ENCODE results near the gene FLT3.

FLT3 gene

DNA sequence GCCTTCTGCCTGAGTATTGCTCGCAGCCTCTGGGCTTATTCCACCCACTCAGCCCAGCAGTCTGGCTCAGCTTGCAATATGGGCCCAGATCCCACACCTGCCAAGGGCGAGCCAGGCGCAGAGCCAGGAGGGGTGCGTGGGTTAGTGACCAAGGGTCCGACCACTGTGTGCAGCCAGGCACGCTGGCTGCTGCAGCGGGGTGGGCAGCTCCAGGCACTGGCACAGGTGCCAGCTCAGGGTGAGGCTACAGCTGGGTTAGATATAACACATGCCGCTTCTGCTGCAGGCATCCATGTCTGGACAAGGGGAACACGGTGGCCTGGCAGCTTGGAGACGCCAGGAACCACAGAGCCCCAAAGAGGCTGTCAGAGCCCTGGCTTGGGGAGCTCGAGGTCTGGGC lies 99.3 kb downstream of the FLT3 start:
- no peak for DNase-seq

- no peak for DNase-seq
Observed at GRCh38 chr13:28000567-28000966, 99.8 kb downstream of the FLT3 start.

- DNase-seq = no peak
Observed at GRCh38 chr13:27997904-27998522, 102.4 kb downstream of the FLT3 start.

DNA sequence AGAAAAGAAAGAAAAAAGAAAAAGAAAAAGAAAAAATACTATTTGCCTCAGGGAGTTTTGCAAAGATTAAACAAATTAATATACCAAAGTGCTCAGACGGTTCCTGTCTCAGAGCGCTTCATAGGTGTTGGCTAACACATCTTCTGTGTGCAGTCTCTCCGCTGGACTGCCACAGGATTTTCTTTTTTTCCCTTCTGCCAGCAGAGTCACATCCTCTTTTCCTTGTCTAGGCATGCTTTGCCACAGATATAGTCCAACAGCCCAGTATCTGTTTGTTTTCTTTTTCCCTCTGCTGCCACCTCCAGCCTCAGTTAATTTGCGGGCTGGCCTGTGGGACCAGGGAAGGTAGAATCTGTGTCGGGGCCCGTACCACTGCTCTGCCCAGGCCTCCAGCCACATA lies 108.5 kb downstream of the FLT3 start:
- DNase-seq = no peak

- no peak for DNase-seq
Observed at GRCh38 chr13:27988520-27988919, 111.9 kb downstream of the FLT3 start, which contains the start of gene URAD. URAD (minus strand) TSS chr13:27988693; CDS start chr13:27988637, 56 bp downstream.

GRCh38 chr13:27985600-27985999 lies 114.8 kb downstream of the FLT3 start:
- DNase-seq = no peak

GRCh38 chr13:27982361-27982760 lies 118.0 kb downstream of the FLT3 start:
- no peak for DNase-seq

DNA sequence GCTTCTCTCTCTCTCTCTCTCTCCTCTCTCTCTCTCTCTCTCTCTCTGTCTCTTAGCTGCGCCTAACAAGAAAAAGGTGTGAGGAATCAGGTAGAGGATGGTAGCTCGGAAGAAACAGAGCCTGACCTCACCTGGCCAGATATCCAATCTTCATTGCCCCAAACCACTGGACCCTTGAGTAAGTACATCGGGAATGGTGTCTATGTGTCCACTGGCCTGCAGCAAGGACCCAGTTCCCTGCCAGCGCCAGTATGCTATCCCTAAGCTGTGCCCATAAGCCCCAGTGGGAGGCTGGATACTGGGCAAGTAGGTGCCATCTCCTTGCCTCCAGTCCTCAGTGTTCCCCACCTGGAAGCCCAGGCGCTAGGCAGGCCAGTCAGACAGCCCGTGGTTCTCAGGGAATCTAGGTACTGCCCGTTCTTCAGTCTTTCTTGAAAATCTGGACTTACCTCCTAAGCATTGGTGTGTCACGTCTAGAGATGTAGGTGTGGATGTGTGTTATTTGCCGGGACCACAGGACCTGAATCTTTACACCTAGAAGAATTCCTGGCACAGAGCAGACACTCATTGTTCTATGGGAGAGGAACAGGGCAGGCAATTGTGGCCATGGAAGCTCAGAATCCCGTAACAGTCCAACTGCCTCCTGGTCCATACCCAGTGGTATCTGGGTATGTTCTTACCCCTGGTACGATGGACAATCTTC lies 119.2 kb downstream of the FLT3 start:
- DNase-seq = no peak

DNA sequence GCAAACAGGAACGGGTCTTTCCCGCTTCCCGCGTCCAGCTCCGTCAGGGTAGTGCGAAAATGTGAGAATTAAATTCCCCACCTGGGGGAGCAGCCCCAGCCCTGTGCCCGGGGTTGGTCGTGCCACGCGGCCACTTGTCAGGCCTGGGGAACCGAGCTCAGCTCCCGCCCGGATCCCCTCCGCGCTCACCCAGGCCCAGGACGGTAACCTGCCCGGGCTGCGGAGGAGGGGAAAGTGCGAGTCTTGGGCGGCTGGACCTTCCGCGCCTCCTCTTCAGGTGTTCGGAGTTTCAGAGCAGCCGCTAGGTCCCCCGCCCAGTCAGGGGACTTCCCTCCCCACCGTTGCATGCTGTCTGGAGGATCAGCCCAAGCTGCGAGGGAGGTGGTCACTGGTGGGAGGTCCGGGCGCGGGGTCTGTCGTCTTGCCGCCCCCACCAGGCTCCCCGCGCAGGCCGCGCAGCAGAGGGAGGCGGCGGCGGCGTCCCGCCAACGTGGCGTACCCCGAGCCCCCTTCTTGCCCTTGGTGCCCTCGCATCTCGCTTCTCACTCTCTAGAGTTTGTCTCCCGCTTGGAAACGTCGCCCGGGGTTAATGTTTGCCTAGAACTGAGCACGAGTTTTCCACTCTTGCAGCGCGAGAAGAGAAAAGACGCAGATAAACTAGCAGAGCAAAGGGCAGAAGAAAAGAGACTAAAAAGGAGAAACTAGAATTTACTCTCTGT lies 119.9 kb downstream of the FLT3 start:
- no peak for DNase-seq

- no peak for DNase-seq
Observed at GRCh38 chr13:27979765-27980279, 120.6 kb downstream of the FLT3 start.

DNA sequence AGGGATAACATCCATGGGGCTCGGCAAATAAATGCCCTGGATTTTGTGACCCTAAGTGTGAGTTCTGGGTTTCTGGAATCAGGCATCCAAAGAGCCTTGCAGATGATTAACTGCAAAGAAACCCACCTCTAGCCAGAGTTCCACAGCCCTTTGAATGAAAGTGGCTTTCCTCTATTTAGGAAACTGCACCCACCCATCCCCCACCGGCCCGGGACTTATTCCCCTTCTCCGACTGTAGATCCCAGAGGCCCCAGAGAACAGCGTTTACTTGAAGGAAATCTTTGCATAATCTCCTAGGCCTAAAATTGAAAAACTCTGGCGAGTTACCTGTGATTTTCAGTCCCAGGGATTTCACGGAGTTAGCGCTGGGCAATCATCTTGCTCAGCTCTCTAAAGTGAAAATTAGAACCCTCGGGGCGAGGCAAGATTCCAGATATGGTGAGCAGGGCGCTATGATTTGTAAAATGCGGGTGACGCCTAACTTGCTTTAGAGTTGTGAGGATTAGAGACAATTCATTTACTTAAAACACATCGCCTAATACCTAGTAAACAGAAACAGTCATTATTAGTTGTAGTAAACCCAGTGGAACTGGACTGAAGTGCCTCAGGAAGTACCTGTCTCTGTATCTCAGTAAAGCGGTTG lies 121.3 kb downstream of the FLT3 start:
- DNase-seq = no peak

GRCh38 chr13:27978301-27978968 lies 121.9 kb downstream of the FLT3 start:
- no peak for DNase-seq

GRCh38 chr13:27977476-27978300 lies 122.7 kb downstream of the FLT3 start:
- DNase-seq = no peak

GRCh38 chr13:27976362-27977091 lies 123.8 kb downstream of the FLT3 start:
- DNase-seq = no peak

GRCh38 chr13:27975564-27976361 lies 124.6 kb downstream of the FLT3 start:
- no peak for DNase-seq

DNA sequence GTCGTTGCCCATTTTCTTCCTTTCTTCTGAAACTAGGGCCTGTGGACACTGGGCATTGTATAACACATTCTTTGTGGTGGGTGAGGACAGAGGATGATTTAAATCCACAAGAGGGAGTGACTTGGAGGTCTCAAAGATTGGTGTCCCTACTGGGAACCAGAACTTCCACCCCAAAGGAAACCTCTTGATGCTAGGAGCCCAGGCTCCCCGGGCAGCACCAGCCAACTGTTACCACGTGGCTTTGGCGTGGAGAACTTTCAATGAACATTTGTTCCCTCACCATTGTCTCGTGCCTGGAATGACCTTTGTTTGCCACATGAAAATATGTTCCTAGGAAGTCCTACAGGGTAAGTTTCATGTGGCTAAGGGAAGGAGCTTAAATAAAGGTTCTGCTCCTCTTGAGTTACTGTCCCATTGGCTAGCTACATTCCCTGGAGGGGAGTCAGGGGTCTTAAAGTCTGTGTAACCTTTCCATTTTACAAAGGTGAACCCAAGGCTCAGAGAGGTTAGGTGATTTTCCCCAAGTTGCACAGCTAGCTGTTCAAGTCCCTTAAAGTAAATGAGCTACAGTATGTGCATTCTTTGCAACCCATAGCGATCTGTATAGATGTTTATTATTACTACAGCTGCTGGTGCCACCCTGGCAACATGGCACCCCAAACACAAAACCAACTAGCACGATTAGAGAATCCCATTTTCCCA lies 126.3 kb downstream of the FLT3 start:
- DNase-seq = no peak

GRCh38 chr13:27973291-27973690 lies 127.1 kb downstream of the FLT3 start:
- DNase-seq = no peak

GRCh38 chr13:27972478-27972820 lies 127.9 kb downstream of the FLT3 start:
- DNase-seq = no peak

DNA sequence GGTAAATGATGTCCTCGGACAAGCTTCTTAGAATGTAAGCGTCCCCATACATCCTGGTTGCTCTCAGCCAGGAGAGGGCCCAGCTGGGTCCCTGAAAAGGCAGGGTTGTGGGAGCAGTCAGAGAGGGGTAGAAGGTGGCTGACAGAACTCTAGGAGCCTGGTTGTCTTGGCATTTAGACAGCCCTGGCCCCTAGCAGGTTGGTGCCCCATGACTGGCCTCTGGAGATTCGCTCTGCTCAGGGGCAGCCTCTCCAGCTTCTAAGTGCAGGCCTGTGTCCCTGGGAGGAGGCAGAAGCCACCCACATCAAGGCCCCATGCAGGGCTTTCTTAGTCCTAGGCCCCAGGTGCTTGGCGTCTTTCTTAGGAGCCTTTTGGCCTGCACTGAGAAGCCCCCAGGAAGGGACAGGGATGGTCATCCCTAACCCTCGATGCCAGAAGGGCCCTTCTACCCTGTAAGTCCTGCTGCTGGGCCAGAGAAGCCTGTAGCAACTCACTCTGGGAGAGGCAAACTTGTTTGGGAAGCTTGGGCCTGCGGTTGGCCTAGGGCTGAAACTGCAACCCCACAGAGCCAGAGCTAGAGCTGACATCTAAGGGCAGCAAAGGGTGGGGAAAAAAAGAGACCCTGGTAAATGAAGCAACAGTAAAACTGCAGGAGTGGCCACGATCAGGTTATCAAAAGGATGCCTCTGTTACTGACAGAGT lies 128.4 kb downstream of the FLT3 start:
- no peak for DNase-seq
